ENCODE results near the gene CCDC192.

DNA sequence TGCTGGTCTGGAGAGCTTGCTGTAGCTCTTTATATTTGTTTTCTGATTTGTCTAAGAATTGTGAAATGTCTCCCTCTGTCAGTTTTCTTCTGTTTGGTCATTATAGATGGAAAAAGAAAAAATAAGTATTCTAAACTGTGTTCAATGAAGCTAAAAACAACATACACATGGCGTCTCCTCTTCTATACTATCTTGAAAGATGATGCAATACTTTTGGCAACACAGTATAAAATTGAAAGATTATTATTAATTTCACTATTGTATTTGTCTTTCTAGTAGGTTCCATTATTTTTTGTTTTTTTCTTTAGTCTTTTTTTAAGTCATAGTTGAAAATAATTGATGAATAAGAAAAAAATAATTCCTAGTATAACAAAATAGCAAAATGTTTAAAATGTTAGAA lies 22.5 kb downstream of the CCDC192 start:
- TF ChIP-seq ZNF384 (IDR thresholded peaks at IDR 0.05): no peak
- TF ChIP-seq FOXA1 (IDR thresholded peaks at IDR 0.05): no peak
- TF ChIP-seq CTBP1 (IDR thresholded peaks at IDR 0.05; ENCODE audit: borderline replicate concordance): no peak
- no peak for TF ChIP-seq FOXK2 (IDR thresholded peaks at IDR 0.05)
- TF ChIP-seq SP1 (IDR thresholded peaks at IDR 0.05): no peak
- no peak for TF ChIP-seq TARDBP (IDR thresholded peaks at IDR 0.05)
- no peak for TF ChIP-seq FOXM1 (IDR thresholded peaks at IDR 0.05; ENCODE audit: borderline replicate concordance)
- no peak for TF ChIP-seq HDGF (IDR thresholded peaks at IDR 0.05; ENCODE audit: borderline replicate concordance)
- no peak for TF ChIP-seq SUZ12 (IDR thresholded peaks at IDR 0.05)
- no peak for TF ChIP-seq ARNT (IDR thresholded peaks at IDR 0.05)
- TF ChIP-seq ELF4 (IDR thresholded peaks at IDR 0.05): no peak
- TF ChIP-seq, protein P1, sequence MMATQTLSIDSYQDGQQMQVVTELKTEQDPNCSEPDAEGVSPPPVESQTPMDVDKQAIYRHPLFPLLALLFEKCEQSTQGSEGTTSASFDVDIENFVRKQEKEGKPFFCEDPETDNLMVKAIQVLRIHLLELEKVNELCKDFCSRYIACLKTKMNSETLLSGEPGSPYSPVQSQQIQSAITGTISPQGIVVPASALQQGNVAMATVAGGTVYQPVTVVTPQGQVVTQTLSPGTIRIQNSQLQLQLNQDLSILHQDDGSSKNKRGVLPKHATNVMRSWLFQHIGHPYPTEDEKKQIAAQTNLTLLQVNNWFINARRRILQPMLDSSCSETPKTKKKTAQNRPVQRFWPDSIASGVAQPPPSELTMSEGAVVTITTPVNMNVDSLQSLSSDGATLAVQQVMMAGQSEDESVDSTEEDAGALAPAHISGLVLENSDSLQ (IDR thresholded peaks at IDR 0.05): no peak
- TF ChIP-seq L3MBTL2 (conservative IDR thresholded peaks at IDR 0.05): no peak
- TF ChIP-seq BHLHE40 (IDR thresholded peaks at IDR 0.05; ENCODE audit: borderline replicate concordance): no peak

Data from HEK293T (cell line).